Measurements from ENCODE around the gene INTS1. TPM values are rescaled to one million over a fixed set of nuclear protein-coding genes. Genes with fewer than 3 reads are reported as not detected.
A peak's percentile ranks its signal among the peaks of the same experiment; 100 is the strongest.

INTS1 gene
- total and polyA plus RNA-seq, 2 of the 4 experiments (the other 2 are of a cell fraction) = 9.3 to 40.1 TPM

GRCh38 chr7:1459512-1459892 is 44.7 kb downstream of the INTS1 start (continued):
- no peak for TF ChIP-seq RCOR1 (IDR thresholded peaks at IDR 0.05; ENCODE audit: insufficient replicate concordance, low read length)
- TF ChIP-seq, protein P1, sequence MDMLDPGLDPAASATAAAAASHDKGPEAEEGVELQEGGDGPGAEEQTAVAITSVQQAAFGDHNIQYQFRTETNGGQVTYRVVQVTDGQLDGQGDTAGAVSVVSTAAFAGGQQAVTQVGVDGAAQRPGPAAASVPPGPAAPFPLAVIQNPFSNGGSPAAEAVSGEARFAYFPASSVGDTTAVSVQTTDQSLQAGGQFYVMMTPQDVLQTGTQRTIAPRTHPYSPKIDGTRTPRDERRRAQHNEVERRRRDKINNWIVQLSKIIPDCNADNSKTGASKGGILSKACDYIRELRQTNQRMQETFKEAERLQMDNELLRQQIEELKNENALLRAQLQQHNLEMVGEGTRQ (IDR thresholded peaks at IDR 0.05; ENCODE audit: low read depth, low read length) = no peak; the same call in 1 of the 2 replicates

GRCh38 chr7:1458683-1459511 is 45.3 kb downstream of the INTS1 start, which contains the start of gene MICALL2:
Gene MICALL2 (minus strand): TSS chr7:1459470. CDS start chr7:1459326, 144 bp downstream.
- 0 out of 2 replicates have a peak within 1 kb of the TSS, but pooled peaks have one; percentile 4 for H2BK20ac ChIP-seq (ENCODE audit: low read depth, low read length)
- peak within 1 kb of the TSS; percentile 85 to 88 for H4K8ac ChIP-seq (ENCODE audit: low read depth in 2 of 2, low read length in 2 of 2)
- no peaks in the 10 kb centered on the region for H3K36me3 ChIP-seq (ENCODE audit: control insufficient read depth, insufficient read depth, low read length)
- H2BK5ac ChIP-seq (ENCODE audit: low read depth, low read length, poor library complexity, severe bottlenecking) = peak within 1 kb of the TSS; percentile 92
- CTCF ChIA-PET = interaction anchor here (1.0 kb wide), 1 partner anchor 10 kb away, joined by 3 read pairs; no protein-coding TSS in a partner anchor
- H3K79me1 ChIP-seq (ENCODE audit: low read depth in 1 of 2, low read length in 2 of 2) = peaks cover 0 to 58% of the 10 kb centered on the region in 2 experiments
- H3K27me3 ChIP-seq (ENCODE audit: control insufficient read depth, insufficient read depth, low read length) = no peaks in the 10 kb centered on the region
- H4K91ac ChIP-seq (ENCODE audit: insufficient read depth, low read depth, low read length) = peak within 1 kb of the TSS; percentile 87
- peak within 1 kb of the TSS; percentile 84 for H3K9ac ChIP-seq (ENCODE audit: low read depth, low read length)
- peak within 1 kb of the TSS; percentile 100 for H2AK9ac ChIP-seq (replicated peaks; ENCODE audit: low read depth, low read length, poor library complexity)
- dilution Hi-C loops (cut with HindIII; ENCODE audit: low sequenced_read_pairs, unreplicated experiment) = no loop called here
- no TSS peak for BruUV-seq (replicated peaks)
- peak within 1 kb of the TSS; percentile 78 for H2BK120ac ChIP-seq (ENCODE audit: low read depth, low read length)
- POLR2A ChIA-PET (ENCODE audit: unreplicated experiment) = interaction anchor here (0.6 kb wide), 1 partner anchor 298 kb away, joined by 5 read pairs; no protein-coding TSS in a partner anchor
- H3K18ac ChIP-seq (ENCODE audit: low read depth, low read length) = peak within 1 kb of the TSS; percentile 36
- H2AFZ ChIP-seq (replicated peaks; ENCODE audit: low read length, poor library complexity) = peak within 1 kb of the TSS; percentile 93
- 0% methylated on average over 56 of the region's 69 CpGs; no CpG with 5 or more reads in 1 of the 2 experiments for WGBS, 2 experiments (ENCODE audit: extremely low coverage in 2 of 2, insufficient read length in 1 of 2)
- peak within 1 kb of the TSS; percentile 84 for H3K4ac ChIP-seq (ENCODE audit: low read depth, low read length)
- in situ Hi-C loops (cut with MboI; ENCODE audit: low sequenced_read_pairs) = no loop called here
- H4K20me1 ChIP-seq (ENCODE audit: insufficient read depth, low read length) = peaks cover 31% of the 10 kb centered on the region
- peak within 1 kb of the TSS; percentile 74; the same call in 2 of the 3 replicates for H2BK15ac ChIP-seq (ENCODE audit: low read depth, low read length)
- peak within 1 kb of the TSS; percentile 97 for H2AK5ac ChIP-seq (ENCODE audit: low read depth, low read length)
- ATAC-seq (ENCODE audit: low read depth) = peak; percentile 22
- H3K14ac ChIP-seq (replicated peaks; ENCODE audit: low read depth, low read length) = peak within 1 kb of the TSS; percentile 89
- peak within 1 kb of the TSS; percentile 79 for H3K4me3 ChIP-seq (ENCODE audit: insufficient read depth, low read depth, low read length)
- intact Hi-C loops (cut with micrococcal nuclease) = no loop called here
- H3K9me1 ChIP-seq (ENCODE audit: insufficient read depth, low read length) = peaks cover 11% of the 10 kb centered on the region
- DNase-seq = peak; percentile 85
- H3K56ac ChIP-seq (ENCODE audit: extremely low read depth, insufficient read depth, low read length) = peak within 1 kb of the TSS; percentile 63
- H3K23ac ChIP-seq (ENCODE audit: low read depth, low read length) = peak within 1 kb of the TSS; percentile 58; the same call in 1 of the 2 replicates
- peak within 1 kb of the TSS; percentile 89 for H3K27ac ChIP-seq (ENCODE audit: insufficient read depth, low read length)
- H3K4me1 ChIP-seq (ENCODE audit: control insufficient read depth, insufficient read depth, low read length) = peaks cover 41% of the 10 kb centered on the region
- H4K5ac ChIP-seq (ENCODE audit: low read depth, low read length) = peak within 1 kb of the TSS; percentile 39
- H3K4me2 ChIP-seq (ENCODE audit: low read depth, low read length) = peak within 1 kb of the TSS; percentile 88
- no peaks in the 10 kb centered on the region for H3K9me3 ChIP-seq (ENCODE audit: control insufficient read depth, insufficient read depth, low read length)
- TF ChIP-seq, protein P2, sequence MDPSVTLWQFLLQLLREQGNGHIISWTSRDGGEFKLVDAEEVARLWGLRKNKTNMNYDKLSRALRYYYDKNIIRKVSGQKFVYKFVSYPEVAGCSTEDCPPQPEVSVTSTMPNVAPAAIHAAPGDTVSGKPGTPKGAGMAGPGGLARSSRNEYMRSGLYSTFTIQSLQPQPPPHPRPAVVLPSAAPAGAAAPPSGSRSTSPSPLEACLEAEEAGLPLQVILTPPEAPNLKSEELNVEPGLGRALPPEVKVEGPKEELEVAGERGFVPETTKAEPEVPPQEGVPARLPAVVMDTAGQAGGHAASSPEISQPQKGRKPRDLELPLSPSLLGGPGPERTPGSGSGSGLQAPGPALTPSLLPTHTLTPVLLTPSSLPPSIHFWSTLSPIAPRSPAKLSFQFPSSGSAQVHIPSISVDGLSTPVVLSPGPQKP (IDR thresholded peaks at IDR 0.05; ENCODE audit: borderline replicate concordance, low read depth, low read length) = no peak
- TF ChIP-seq POLR2A (IDR thresholded peaks at IDR 0.05; ENCODE audit: low read depth, low read length) (peak; percentile 98), FOS (IDR thresholded peaks at IDR 0.05; ENCODE audit: low read depth, low read length) (peak; percentile 95), CHD1 (IDR thresholded peaks at IDR 0.05; ENCODE audit: low read depth, low read length) (0 out of 2 replicates have a peak, but pooled peaks have one; percentile 22), RAD21 (IDR thresholded peaks at IDR 0.05; ENCODE audit: low read length) (no peak), RCOR1 (IDR thresholded peaks at IDR 0.05; ENCODE audit: insufficient replicate concordance, low read length) (no peak), SMC3 (IDR thresholded peaks at IDR 0.05; ENCODE audit: low read depth, low read length) (no peak), BHLHE40 (IDR thresholded peaks at IDR 0.05; ENCODE audit: low read depth, low read length) (peak; percentile 50), MAFK (IDR thresholded peaks at IDR 0.05; ENCODE audit: low read depth, low read length) (no peak), NFE2L2 (IDR thresholded peaks at IDR 0.05; ENCODE audit: low read depth, low read length) (peak; percentile 43; the same call in 1 of the 2 replicates), RFX5 (IDR thresholded peaks at IDR 0.05; ENCODE audit: low read depth, low read length) (no peak)

All from IMR-90 (cell line).